HepG2 (cell line): ENCODE data around the gene GDF9. TPM values are rescaled to one million over a fixed set of nuclear protein-coding genes. Genes with fewer than 3 reads are reported as not detected.

ENCODE experiments used
- ARNT2 ChIP-seq: sonication (generic); formaldehyde crosslinking; IDR thresholded peaks from 2 replicates; pipeline ENCODE4 v1.8.0; 2022; ENCODE audit warnings: mild to moderate bottlenecking, low read depth, missing genetic modification reagents, moderate library complexity
- ARNTL ChIP-seq: sonication (generic); formaldehyde crosslinking; IDR thresholded peaks from 2 replicates; pipeline ENCODE4 v1.4.0; 2020; ENCODE audit warnings: mild to moderate bottlenecking, missing genetic modification reagents
- DNMT3B ChIP-seq: conservative IDR thresholded peaks from 2 replicates; pipeline ENCODE4 v1.6.1; 2016; ENCODE audit warnings: missing biosample characterization, control low read depth
- FIP1L1 ChIP-seq: fragments of 200-400 bp; formaldehyde crosslinking; IDR thresholded peaks from 2 replicates; pipeline ENCODE4 v1.6.1; 2018; ENCODE audit warnings: low read depth, mild to moderate bottlenecking, low read length, moderate library complexity, borderline replicate concordance; ENCODE audit not compliant: insufficient read depth
- GABPA ChIP-seq, 2 experiments: IDR thresholded peaks; 2 replicates each; pipeline ENCODE4 v1.6.1; 2011 to 2016; ENCODE audit warnings: low read depth in 2 of 2, low read length in 1 of 2, missing biosample characterization in 1 of 2, missing genetic modification characterization in 1 of 2
- GTF2F1 ChIP-seq: fragments of 150-350 bp; IDR thresholded peaks from 2 replicates; pipeline ENCODE4 v1.6.1; 2014; ENCODE audit warnings: low read length
- HMG20B ChIP-seq: conservative IDR thresholded peaks from 2 replicates; pipeline ENCODE4 v1.6.1; 2016; ENCODE audit warnings: missing genetic modification reagents, missing compliant biosample characterization
- KLF13 ChIP-seq: sonication (generic); formaldehyde crosslinking; IDR thresholded peaks from 2 replicates; pipeline ENCODE4 v1.4.0; 2020; ENCODE audit warnings: mild to moderate bottlenecking, missing genetic modification reagents
- NCOA1 ChIP-seq: sonication (generic); formaldehyde crosslinking; IDR thresholded peaks from 2 replicates; pipeline ENCODE4 v1.9.0; 2021; ENCODE audit warnings: missing genetic modification reagents
- NR2F1 ChIP-seq, 2 experiments: fragments of 450-650 bp in 1 of 2; formaldehyde crosslinking in 1 of 2; IDR thresholded peaks; 2 replicates each; pipeline versions ENCODE4 v1.5.0 to v1.6.1; 2016 to 2020; ENCODE audit warnings: mild to moderate bottlenecking in 1 of 2, missing compliant biosample characterization in 1 of 2, missing genetic modification reagents in 1 of 2, moderate library complexity in 1 of 2
- PPARG ChIP-seq: conservative IDR thresholded peaks from 2 replicates; pipeline ENCODE4 v1.6.1; 2016; ENCODE audit warnings: missing biosample characterization, missing genetic modification reagents
- RAD51 ChIP-seq: fragments of 450-650 bp; IDR thresholded peaks from 2 replicates; pipeline ENCODE4 v1.6.1; 2016; ENCODE audit warnings: borderline replicate concordance
- RBFOX2 ChIP-seq: fragments of 200-400 bp; formaldehyde crosslinking; IDR thresholded peaks from 2 replicates; pipeline ENCODE4 v1.6.1; 2017; ENCODE audit warnings: low read depth, mild to moderate bottlenecking, low read length
- RFX1 ChIP-seq: fragments of 450-650 bp; IDR thresholded peaks from 2 replicates; pipeline ENCODE4 v1.6.1; 2017
- SMAD1 ChIP-seq: sonication (generic); formaldehyde crosslinking; IDR thresholded peaks from 2 replicates; pipeline ENCODE4 v1.4.0; 2020; ENCODE audit warnings: missing genetic modification reagents, low read depth, mild to moderate bottlenecking, borderline replicate concordance
- SOX5 ChIP-seq: IDR thresholded peaks from 2 replicates; pipeline ENCODE4 v1.6.1; 2016; ENCODE audit warnings: borderline replicate concordance
- ZFP37 ChIP-seq: sonication (generic); formaldehyde crosslinking; IDR thresholded peaks from 2 replicates; pipeline ENCODE4 v1.4.0; 2020; ENCODE audit warnings: missing genetic modification reagents, borderline replicate concordance
- ZKSCAN1 ChIP-seq: fragments of 150-350 bp; IDR thresholded peaks from 2 replicates; pipeline ENCODE4 v1.6.1; 2014; ENCODE audit warnings: low read length
- ZMAT3 ChIP-seq: sonication (generic); formaldehyde crosslinking; conservative IDR thresholded peaks from 2 replicates; pipeline ENCODE4 v1.7.0; 2021; ENCODE audit warnings: missing genetic modification reagents
- ZNF10 ChIP-seq: sonication (generic); formaldehyde crosslinking; IDR thresholded peaks from 2 replicates; pipeline ENCODE4 v1.4.0; 2020; ENCODE audit warnings: mild to moderate bottlenecking, low read depth, missing genetic modification reagents, borderline replicate concordance
- ZNF232 ChIP-seq: sonication (generic); formaldehyde crosslinking; IDR thresholded peaks from 2 replicates; pipeline ENCODE4 v1.4.0; 2020; ENCODE audit warnings: missing genetic modification reagents, borderline replicate concordance
- ZNF292 ChIP-seq: sonication (generic); formaldehyde crosslinking; IDR thresholded peaks from 2 replicates; pipeline ENCODE4 v1.8.1; 2022; ENCODE audit warnings: mild to moderate bottlenecking, low read depth, missing genetic modification reagents, borderline replicate concordance
- ZNF329 ChIP-seq: sonication (generic); formaldehyde crosslinking; IDR thresholded peaks from 2 replicates; pipeline ENCODE4 v1.9.0; 2021; ENCODE audit warnings: low read depth, mild to moderate bottlenecking, missing genetic modification reagents
- ZNF558 ChIP-seq: sonication (generic); formaldehyde crosslinking; IDR thresholded peaks from 2 replicates; pipeline ENCODE4 v1.9.0; 2022; ENCODE audit warnings: mild to moderate bottlenecking, missing genetic modification reagents, borderline replicate concordance
- ZNF615 ChIP-seq: sonication (generic); formaldehyde crosslinking; IDR thresholded peaks from 2 replicates; pipeline ENCODE4 v1.5.0; 2020; ENCODE audit warnings: mild to moderate bottlenecking, missing genetic modification reagents, borderline replicate concordance
- ZNF766 ChIP-seq: sonication (generic); formaldehyde crosslinking; IDR thresholded peaks from 2 replicates; pipeline ENCODE4 v1.5.0; 2020; ENCODE audit warnings: missing genetic modification reagents, borderline replicate concordance
- ZNF781 ChIP-seq: sonication (generic); formaldehyde crosslinking; IDR thresholded peaks from 2 replicates; pipeline ENCODE4 v1.5.1; 2020; ENCODE audit warnings: borderline replicate concordance, mild to moderate bottlenecking, missing genetic modification reagents; ENCODE audit errors: not compliant biosample characterization
- ZNF792 ChIP-seq: IDR thresholded peaks from 2 replicates; pipeline ENCODE4 v1.6.1; 2016
- polyA plus RNA-seq, 8 experiments: library from polyadenylated mRNA; depleted of rRNA in 3 of 8; stranded (reverse) in 7 of 8; unstranded in 1 of 8; fragments of >200 nt; fragmentation: Illumina TruSeq in 4 of 8; extraction: Trizol in 4 of 8; gene quantifications; 2 replicates each; pipeline versions ENCODE4 v1.2.1 to v1.2.3, GENCODE V29; 2011 to 2016; ENCODE audit warnings: low read depth in 4 of 8, missing spikeins in 1 of 8, mixed read lengths in 1 of 8; ENCODE audit not compliant: insufficient read depth in 1 of 8
- total RNA-seq, 5 experiments: library from RNA; depleted of rRNA; stranded (reverse); fragments of >200 nt; fragmentation: Illumina TruSeq; extraction: Trizol; gene quantifications; 2 replicates each; pipeline ENCODE4 v1.2.3, GENCODE V29; 2016; ENCODE audit warnings: low read depth in 1 of 5
- TF ChIP-seq, protein P1 (sequence below): sonication (generic); formaldehyde crosslinking; IDR thresholded peaks from 2 replicates; pipeline ENCODE4 v1.4.0; 2020; ENCODE audit warnings: mild to moderate bottlenecking, low read depth, missing genetic modification reagents
- TF ChIP-seq, protein P2 (sequence below): IDR thresholded peaks from 2 replicates; pipeline ENCODE4 v1.6.1; 2016; ENCODE audit warnings: mild to moderate bottlenecking

Gene GDF9
- total and polyA plus RNA-seq, 2 of the 13 experiments (the other 11 are each of a cell fraction or from before 2014, with no cell fraction given) = 0.33 to 0.38 TPM

DNA sequence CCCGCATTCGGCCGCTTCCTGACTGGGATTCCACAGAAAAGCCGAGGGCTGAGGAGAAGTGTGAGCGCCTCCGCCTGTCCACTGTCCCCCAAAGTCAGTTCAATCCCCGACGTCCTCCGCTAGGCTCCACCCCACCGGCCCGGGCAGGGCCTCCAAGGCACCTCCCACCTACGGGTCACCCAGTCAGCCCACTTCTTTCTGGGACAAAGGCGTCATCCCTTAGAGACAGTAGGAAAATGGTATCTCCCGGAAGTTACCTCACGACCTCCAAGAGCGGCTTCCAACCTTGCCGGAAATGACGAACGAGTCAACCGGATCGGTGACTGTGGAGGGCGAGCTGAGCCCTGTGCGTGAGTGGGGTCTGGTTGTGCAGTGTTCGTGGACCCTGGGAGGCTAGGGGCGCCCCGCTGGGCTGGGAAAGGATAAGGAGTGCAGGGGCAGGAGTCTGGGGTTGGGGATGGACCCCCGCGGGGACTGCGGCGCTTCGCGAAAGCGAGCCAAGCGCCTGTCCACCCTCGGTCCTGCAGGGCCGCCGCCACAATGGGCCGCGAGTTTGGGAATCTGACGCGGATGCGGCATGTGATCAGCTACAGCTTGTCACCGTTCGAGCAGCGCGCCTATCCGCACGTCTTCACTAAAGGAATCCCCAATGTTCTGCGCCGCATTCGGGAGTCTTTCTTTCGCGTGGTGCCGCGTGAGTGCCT lies at the start of gene GDF9, which contains the start of gene UQCRQ (continued):
- TF ChIP-seq, protein P1, sequence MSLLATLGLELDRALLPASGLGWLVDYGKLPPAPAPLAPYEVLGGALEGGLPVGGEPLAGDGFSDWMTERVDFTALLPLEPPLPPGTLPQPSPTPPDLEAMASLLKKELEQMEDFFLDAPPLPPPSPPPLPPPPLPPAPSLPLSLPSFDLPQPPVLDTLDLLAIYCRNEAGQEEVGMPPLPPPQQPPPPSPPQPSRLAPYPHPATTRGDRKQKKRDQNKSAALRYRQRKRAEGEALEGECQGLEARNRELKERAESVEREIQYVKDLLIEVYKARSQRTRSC (CRISPR knock-in tag) = no peak
- TF ChIP-seq ZNF558 (CRISPR knock-in tag) (peak; percentile 35; the same call in 1 of the 2 replicates), ZFP37 (peak; percentile 18; the same call in 1 of the 2 replicates), HMG20B (CRISPR knock-in tag) (0 out of 2 replicates have a peak, but pooled peaks have one; percentile 7), ZNF329 (CRISPR knock-in tag) (no peak), ZNF232 (CRISPR knock-in tag) (no peak), SOX5 (CRISPR knock-in tag) (peak; percentile 72), ZNF292 (CRISPR knock-in tag) (peak; percentile 66; the same call in 1 of the 2 replicates), ZNF792 (CRISPR knock-in tag) (no peak; the same call in none of the 2 replicates), SMAD1 (CRISPR knock-in tag) (0 out of 2 replicates have a peak, but pooled peaks have one; percentile 37), ZNF781 (CRISPR knock-in tag) (peak; percentile 62), GTF2F1 (0 out of 2 replicates have a peak, but pooled peaks have one; percentile 29), ZNF766 (no peak), ARNTL (CRISPR knock-in tag) (peak; percentile 53; the same call in 1 of the 2 replicates), NCOA1 (CRISPR knock-in tag) (peak; percentile 86; the same call in 1 of the 2 replicates), RBFOX2 (peak; percentile 92), RFX1 (no peak), NR2F1 (CRISPR knock-in tag; IDR thresholded peaks at IDR 0.05) (peak in 1 of 2 experiments; percentile 13; a peak in 1 of 4 replicates), RAD51 (no peak), ZKSCAN1 (peak; percentile 99), ZNF615 (no peak), PPARG (CRISPR knock-in tag) (peak; percentile 93), DNMT3B (CRISPR knock-in tag) (peak; percentile 83), KLF13 (CRISPR knock-in tag) (no peak), FIP1L1 (no peak; the same call in 1 of the 2 replicates), ZNF10 (CRISPR knock-in tag) (no peak), ARNT2 (CRISPR knock-in tag) (0 out of 2 replicates have a peak, but pooled peaks have one; percentile 31), GABPA (IDR thresholded peaks at IDR 0.05; ENCODE audit: low read depth, low read length) (peak; percentile 82), GABPA (CRISPR knock-in tag; IDR thresholded peaks at IDR 0.05; ENCODE audit: low read depth) (peak; percentile 98), ZMAT3 (no peak)
- TF ChIP-seq, protein P2, sequence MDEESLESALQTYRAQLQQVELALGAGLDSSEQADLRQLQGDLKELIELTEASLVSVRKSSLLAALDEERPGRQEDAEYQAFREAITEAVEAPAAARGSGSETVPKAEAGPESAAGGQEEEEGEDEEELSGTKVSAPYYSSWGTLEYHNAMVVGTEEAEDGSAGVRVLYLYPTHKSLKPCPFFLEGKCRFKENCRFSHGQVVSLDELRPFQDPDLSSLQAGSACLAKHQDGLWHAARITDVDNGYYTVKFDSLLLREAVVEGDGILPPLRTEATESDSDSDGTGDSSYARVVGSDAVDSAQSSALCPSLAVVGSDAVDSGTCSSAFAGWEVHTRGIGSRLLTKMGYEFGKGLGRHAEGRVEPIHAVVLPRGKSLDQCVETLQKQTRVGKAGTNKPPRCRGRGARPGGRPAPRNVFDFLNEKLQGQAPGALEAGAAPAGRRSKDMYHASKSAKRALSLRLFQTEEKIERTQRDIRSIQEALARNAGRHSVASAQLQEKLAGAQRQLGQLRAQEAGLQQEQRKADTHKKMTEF = peak; percentile 90
